Endothelial cell of umbilical vein (primary cell): Measurements from ENCODE around the gene PNPLA1.
A peak's percentile ranks its signal among the peaks of the same experiment; 100 is the strongest.

Experiments
- EZH2 ChIP-seq: IDR thresholded peaks from 2 replicates; pipeline ENCODE4 v1.6.1; 2012; ENCODE audit warnings: borderline replicate concordance, low read depth, mild to moderate bottlenecking, moderate library complexity, low read length, inconsistent platforms; ENCODE audit not compliant: severe bottlenecking
- FOS ChIP-seq: IDR thresholded peaks from 2 replicates; pipeline ENCODE4 v1.6.1; 2011; ENCODE audit warnings: mild to moderate bottlenecking, low read length, moderate library complexity, borderline replicate concordance; ENCODE audit not compliant: insufficient read depth
- GATA2 ChIP-seq: IDR thresholded peaks from 2 replicates; pipeline ENCODE4 v1.7.0; 2011; ENCODE audit warnings: low read depth, mild to moderate bottlenecking, moderate library complexity, mixed read lengths, low read length; ENCODE audit not compliant: insufficient read length, insufficient read depth
- JUN ChIP-seq: IDR thresholded peaks from 2 replicates; pipeline ENCODE4 v1.6.1; 2011; ENCODE audit warnings: borderline replicate concordance, low read depth; ENCODE audit not compliant: insufficient read length, insufficient read depth
- MYC ChIP-seq: IDR thresholded peaks from one replicate; pipeline ENCODE4 v1.6.1; 2011; ENCODE audit warnings: mild to moderate bottlenecking, low read depth, low read length
- POLR2A ChIP-seq: IDR thresholded peaks from 2 replicates; pipeline ENCODE4 v1.6.1; 2012; ENCODE audit warnings: low read depth, mild to moderate bottlenecking, control low read depth, low read length
- POLR2AphosphoS5 ChIP-seq: IDR thresholded peaks from 2 replicates; pipeline ENCODE4 v1.6.1; 2012; ENCODE audit warnings: low read depth, mild to moderate bottlenecking, control low read depth, low read length, moderate library complexity; ENCODE audit not compliant: insufficient read depth
- TF ChIP-seq, protein P1 (sequence below), 2 donors: IDR thresholded peaks; 1 replicate in 1 of 2; 2 replicates in 1 of 2; pipeline ENCODE4 v1.5.1; 2011; ENCODE audit warnings: low read length in 2 of 2, mild to moderate bottlenecking in 2 of 2, moderate library complexity in 2 of 2, control low read depth in 1 of 2, inconsistent platforms in 1 of 2, low read depth in 1 of 2; ENCODE audit not compliant: insufficient read depth in 1 of 2; ENCODE audit errors: extremely low read depth in 1 of 2
- TF ChIP-seq, protein P2 (sequence below): IDR thresholded peaks from 2 replicates; pipeline ENCODE4 v1.6.1; 2011; ENCODE audit not compliant: insufficient read depth, insufficient read length

DNA sequence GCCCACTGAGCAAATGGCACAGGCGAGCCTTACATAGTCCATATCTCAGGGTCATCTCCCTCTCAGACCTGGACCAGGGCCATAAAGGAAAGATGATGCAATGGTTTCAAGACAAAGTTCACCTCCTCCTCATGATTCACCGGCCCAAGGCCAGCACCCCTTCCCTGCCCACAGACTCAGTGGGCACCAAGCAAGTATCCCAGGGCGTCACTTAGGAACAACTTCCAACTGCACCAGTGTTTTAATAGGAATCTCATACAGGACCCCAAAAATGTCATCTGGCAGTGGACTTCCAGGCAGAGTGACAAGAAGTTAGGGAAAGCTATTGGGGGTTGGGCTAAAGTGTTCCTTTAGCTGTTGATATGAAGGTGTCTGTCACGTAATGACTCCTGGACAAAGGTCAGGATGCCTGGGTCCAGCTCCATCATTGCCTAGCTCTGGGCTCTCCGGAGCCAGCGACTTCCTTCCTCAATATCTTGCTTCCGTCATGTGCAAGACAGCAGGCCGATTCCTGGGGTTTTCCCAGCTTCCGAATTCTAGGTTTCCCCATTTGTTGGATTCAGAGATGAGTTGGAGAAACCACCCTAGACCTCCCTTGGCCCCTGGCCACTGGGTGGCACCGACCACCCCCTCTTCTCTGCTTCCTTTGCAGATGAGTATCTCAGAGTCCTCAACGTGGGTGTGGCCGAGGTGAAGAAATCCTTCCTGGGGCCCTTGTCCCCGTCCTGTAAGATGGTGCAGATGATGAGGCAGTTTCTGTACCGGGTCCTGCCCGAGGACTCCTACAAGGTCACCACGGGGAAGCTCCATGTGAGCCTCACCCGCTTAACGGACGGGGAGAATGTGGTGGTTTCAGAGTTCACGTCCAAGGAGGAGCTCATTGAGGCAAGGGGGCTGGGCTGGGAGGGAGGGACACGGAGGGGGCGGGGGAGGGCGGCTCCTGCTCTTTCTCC lies 21.1 kb downstream of the PNPLA1 start:
- TF ChIP-seq, protein P1, sequence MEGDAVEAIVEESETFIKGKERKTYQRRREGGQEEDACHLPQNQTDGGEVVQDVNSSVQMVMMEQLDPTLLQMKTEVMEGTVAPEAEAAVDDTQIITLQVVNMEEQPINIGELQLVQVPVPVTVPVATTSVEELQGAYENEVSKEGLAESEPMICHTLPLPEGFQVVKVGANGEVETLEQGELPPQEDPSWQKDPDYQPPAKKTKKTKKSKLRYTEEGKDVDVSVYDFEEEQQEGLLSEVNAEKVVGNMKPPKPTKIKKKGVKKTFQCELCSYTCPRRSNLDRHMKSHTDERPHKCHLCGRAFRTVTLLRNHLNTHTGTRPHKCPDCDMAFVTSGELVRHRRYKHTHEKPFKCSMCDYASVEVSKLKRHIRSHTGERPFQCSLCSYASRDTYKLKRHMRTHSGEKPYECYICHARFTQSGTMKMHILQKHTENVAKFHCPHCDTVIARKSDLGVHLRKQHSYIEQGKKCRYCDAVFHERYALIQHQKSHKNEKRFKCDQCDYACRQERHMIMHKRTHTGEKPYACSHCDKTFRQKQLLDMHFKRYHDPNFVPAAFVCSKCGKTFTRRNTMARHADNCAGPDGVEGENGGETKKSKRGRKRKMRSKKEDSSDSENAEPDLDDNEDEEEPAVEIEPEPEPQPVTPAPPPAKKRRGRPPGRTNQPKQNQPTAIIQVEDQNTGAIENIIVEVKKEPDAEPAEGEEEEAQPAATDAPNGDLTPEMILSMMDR (IDR thresholded peaks at IDR 0.05; ENCODE audit: extremely low read depth in 1 of 2, insufficient read depth in 1 of 2, low read depth in 1 of 2, low read length in 2 of 2): no peak
- TF ChIP-seq POLR2AphosphoS5 (no peak), POLR2A (no peak), EZH2 (no peak), MYC (no peak), JUN (no peak), GATA2 (peak; percentile 88), FOS (peak; percentile 32)
- TF ChIP-seq, protein P2, sequence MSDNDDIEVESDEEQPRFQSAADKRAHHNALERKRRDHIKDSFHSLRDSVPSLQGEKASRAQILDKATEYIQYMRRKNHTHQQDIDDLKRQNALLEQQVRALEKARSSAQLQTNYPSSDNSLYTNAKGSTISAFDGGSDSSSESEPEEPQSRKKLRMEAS: no peak
